ENCODE data around the gene CD46.

CD46 gene

GRCh38 chr1:207789792-207790787, 38.2 kb downstream of the CD46 start:
- DNase-seq (ENCODE audit: low read depth) = no peak
- no peak overlapping the region for H3K4me3 ChIP-seq (ENCODE audit: low read length)
- TF ChIP-seq CTCF (conservative IDR thresholded peaks at IDR 0.05; ENCODE audit: low read depth, low read length) = no peak

DNA sequence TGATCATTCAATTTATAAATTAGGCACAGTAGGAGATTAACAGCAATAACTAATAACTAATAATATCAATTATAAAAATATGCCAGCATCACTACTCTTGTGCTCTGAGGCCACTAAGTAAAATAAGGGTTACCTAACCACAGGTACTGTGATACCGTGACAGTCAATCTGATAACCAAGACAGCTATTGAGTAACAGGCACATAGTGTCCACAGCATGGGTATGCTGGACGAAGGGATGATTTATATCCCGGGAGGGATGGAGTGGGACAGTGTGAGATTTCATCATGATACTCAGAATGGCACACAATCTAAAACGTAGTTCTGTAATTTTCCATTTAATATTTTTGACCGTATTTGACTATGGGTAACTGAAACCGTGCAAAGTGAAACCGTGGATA, 39.4 kb downstream of the CD46 start:
- no peak overlapping the region for H3K4me3 ChIP-seq (ENCODE audit: low read length)
- no peak for TF ChIP-seq CTCF (conservative IDR thresholded peaks at IDR 0.05; ENCODE audit: low read depth, low read length)
- DNase-seq (ENCODE audit: low read depth) = no peak

DNA sequence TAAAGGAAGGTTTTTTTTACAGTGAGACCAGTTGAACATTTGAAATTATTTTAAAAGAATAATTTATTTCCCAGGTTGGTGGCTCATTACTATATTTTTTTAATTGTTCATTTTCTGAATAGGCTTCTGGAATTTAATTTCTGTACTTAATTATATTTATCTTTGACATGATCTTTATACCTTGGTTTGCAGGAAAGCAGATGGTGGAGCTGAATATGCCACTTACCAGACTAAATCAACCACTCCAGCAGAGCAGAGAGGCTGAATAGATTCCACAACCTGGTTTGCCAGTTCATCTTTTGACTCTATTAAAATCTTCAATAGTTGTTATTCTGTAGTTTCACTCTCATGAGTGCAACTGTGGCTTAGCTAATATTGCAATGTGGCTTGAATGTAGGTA, 41.5 kb downstream of the CD46 start:
- DNase-seq (ENCODE audit: low read depth) = no peak
- TF ChIP-seq CTCF (conservative IDR thresholded peaks at IDR 0.05; ENCODE audit: low read depth, low read length) = no peak
- H3K4me3 ChIP-seq (ENCODE audit: low read length) = no peak overlapping the region

GRCh38 chr1:207794861-207795260, 43.0 kb downstream of the CD46 start:
- H3K4me3 ChIP-seq (ENCODE audit: low read length) = no peak overlapping the region
- no peak for TF ChIP-seq CTCF (conservative IDR thresholded peaks at IDR 0.05; ENCODE audit: low read depth, low read length)
- no peak for DNase-seq (ENCODE audit: low read depth)

DNA sequence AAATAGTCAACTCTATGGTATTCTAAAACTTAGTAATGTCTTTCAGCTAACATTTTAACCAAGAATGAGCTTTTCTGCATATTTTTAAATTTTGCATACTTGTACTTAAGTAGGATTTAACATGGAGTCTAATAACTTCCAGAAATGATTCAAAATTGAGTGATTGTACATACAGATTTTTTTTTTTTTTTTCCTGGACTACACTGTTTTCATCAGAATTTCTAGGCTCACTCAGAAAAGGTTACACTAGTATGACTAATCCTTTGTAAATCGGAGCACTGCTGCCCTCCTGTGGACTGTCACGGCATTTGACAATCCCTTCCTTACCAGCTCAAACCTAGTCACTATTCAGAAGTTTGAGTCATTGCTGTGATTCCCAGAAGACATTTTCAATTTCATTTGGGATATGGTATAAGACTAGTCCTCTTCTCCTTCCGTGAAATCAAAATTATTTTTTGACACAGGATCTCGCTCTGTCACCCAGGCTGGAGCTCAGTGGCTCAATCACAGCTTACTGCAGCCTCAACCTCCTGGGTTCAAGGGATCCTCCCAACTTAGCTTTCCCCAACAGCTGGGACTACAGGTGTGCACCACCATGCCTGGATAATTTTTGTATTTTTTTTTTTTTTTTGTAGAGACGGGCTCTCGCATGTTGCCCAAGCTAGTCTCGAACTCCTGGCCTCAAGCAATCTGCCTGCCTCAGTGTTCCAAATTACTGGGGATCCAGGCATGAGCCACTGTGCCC, 45.5 kb downstream of the CD46 start:
- DNase-seq (ENCODE audit: low read depth) = peak; percentile 43
- TF ChIP-seq CTCF (conservative IDR thresholded peaks at IDR 0.05; ENCODE audit: low read depth, low read length) = peak; percentile 77
- no peak overlapping the region for H3K4me3 ChIP-seq (ENCODE audit: low read length)

GRCh38 chr1:207798847-207799246, 47.0 kb downstream of the CD46 start:
- no peak overlapping the region for H3K4me3 ChIP-seq (ENCODE audit: low read length)
- no peak for TF ChIP-seq CTCF (conservative IDR thresholded peaks at IDR 0.05; ENCODE audit: low read depth, low read length)
- DNase-seq (ENCODE audit: low read depth) = no peak

Measured in retinal pigment epithelial cell (primary cell).